ENCODE results near the gene GYS1. TPM values are rescaled to one million over a fixed set of nuclear protein-coding genes. Genes with fewer than 3 reads are reported as not detected.

The GYS1 gene
- total RNA-seq, 4 donors from 2014 or later, result 33.3 to 39.3 (median 37.3) TPM

- Histone ChIP-seq H3K4me3 (no peak overlapping the region), H3K27ac (replicated peaks in 1 of 4) (no peak overlapping the region), H3K4me1 (peaks cover 10 to 24% (median 20%) of the 10 kb centered on the region in 4 donors), H3K27me3 (no peaks in the 10 kb centered on the region), H3K9me3 (no peaks in the 10 kb centered on the region), H3K36me3 (peaks cover 0 to 23% (median 17%) of the 10 kb centered on the region in 4 donors)
- peak in 1 of 3 experiments; percentile 25 for TF ChIP-seq CTCF (IDR thresholded peaks at IDR 0.05)
- no peak for TF ChIP-seq EP300 (IDR thresholded peaks at IDR 0.05)
- no peak for DNase-seq (ENCODE audit: extremely low spot score)
- intact Hi-C loops (cut with DNase I), result no loop called here
- 87% methylated on average over 4 of the region's 5 CpGs for WGBS
Measured at GRCh38 chr19:48997972-48998371, 4.9 kb upstream of the GYS1 start.

- peaks cover 36 to 54% (median 48%) of the 10 kb centered on the region in 4 donors for H3K4me1 ChIP-seq
- peaks cover 2 to 17% (median 7%) of the 10 kb centered on the region in 4 donors for H3K36me3 ChIP-seq
- H3K9me3 ChIP-seq, result no peaks in the 10 kb centered on the region
- TF ChIP-seq CTCF (IDR thresholded peaks at IDR 0.05) (no peak), EP300 (IDR thresholded peaks at IDR 0.05) (no peak), POLR2AphosphoS5 (IDR thresholded peaks at IDR 0.05) (no peak), POLR2A (IDR thresholded peaks at IDR 0.05; ENCODE audit: low read depth) (no peak)
- intact Hi-C loops (cut with DNase I), result no loop called here
- DNase-seq (ENCODE audit: extremely low spot score), result no peak
- peak overlapping the region; percentile 65 to 82 (median 78) for H3K4me3 ChIP-seq
- WGBS, result 0% methylated on average over 7 of the region's 13 CpGs
- H3K27ac ChIP-seq (replicated peaks in 1 of 4), result peak overlapping the region; percentile 93 to 96 (median 94)
- H3K27me3 ChIP-seq, result no peaks in the 10 kb centered on the region
Measured at GRCh38 chr19:48994035-48994386, 902 bp upstream of the GYS1 start.

DNA sequence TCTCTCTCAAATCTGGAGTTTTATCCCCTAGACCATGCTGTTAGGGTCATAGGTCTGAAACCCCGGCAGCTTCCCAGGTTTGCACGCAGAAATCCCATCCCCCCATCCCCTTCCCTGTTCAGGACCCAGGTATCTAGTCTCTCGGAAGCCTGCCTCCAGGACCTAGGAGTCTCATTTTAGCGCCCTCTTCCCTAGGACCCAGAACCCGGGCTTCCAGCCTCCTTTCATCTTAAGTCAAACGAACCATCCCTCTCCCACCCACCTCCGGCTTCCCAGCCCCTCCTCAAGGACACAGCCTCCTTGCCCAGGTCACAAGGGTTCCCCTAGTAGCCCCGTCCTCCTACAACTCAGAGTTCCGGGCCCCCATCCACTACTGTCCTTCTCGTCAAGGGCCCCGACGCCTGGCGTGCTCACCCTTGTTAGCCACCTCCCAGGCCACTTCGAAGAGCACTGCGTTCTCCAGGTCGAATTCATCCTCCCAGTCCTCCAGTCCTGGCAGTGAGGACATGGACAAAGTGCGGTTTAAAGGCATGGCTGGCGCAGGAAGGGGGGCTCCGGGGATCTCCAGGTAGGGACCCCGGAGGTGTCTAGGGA lies 431 bp downstream of the GYS1 start:
- intact Hi-C loops (cut with DNase I), result no loop called here
- no peaks in the 10 kb centered on the region for H3K9me3 ChIP-seq
- no peaks in the 10 kb centered on the region for H3K27me3 ChIP-seq
- peak overlapping the region; percentile 65 to 82 (median 78) for H3K4me3 ChIP-seq
- under 1% methylated on average over 20 of the region's 20 CpGs for WGBS
- H3K36me3 ChIP-seq, result peaks cover 10 to 31% (median 20%) of the 10 kb centered on the region in 4 donors
- H3K4me1 ChIP-seq, result peaks cover 36 to 54% (median 48%) of the 10 kb centered on the region in 4 donors
- H3K27ac ChIP-seq (replicated peaks in 1 of 4), result peak overlapping the region; percentile 93 to 96 (median 94)
- TF ChIP-seq CTCF (IDR thresholded peaks at IDR 0.05), result no peak
- no peak for TF ChIP-seq POLR2AphosphoS5 (IDR thresholded peaks at IDR 0.05)
- no peak for TF ChIP-seq EP300 (IDR thresholded peaks at IDR 0.05)
- no peak for TF ChIP-seq POLR2A (IDR thresholded peaks at IDR 0.05; ENCODE audit: low read depth)
- DNase-seq (ENCODE audit: extremely low spot score), result no peak

GRCh38 chr19:48991873-48992580 lies 1.1 kb downstream of the GYS1 start:
- Histone ChIP-seq H3K9me3 (no peaks in the 10 kb centered on the region), H3K36me3 (peaks cover 10 to 37% (median 26%) of the 10 kb centered on the region in 4 donors), H3K4me3 (peak overlapping the region; percentile 65 to 82 (median 78)), H3K4me1 (peaks cover 36 to 54% (median 48%) of the 10 kb centered on the region in 4 donors), H3K27me3 (no peaks in the 10 kb centered on the region), H3K27ac (replicated peaks in 1 of 4) (peak overlapping the region; percentile 93 to 96 (median 94))
- 12% methylated on average over 7 of the region's 8 CpGs for WGBS
- no peak for DNase-seq (ENCODE audit: extremely low spot score)
- intact Hi-C loops (cut with DNase I), result no loop called here
- TF ChIP-seq POLR2AphosphoS5 (IDR thresholded peaks at IDR 0.05) (peak; percentile 86 to 95), CTCF (IDR thresholded peaks at IDR 0.05) (no peak), POLR2A (IDR thresholded peaks at IDR 0.05; ENCODE audit: low read depth) (no peak), EP300 (IDR thresholded peaks at IDR 0.05) (no peak)
